GM18858 (cell line): ENCODE results near the gene KBTBD3.
A peak's percentile ranks its signal among the peaks of the same experiment; 100 is the strongest.

Experiments
- ATAC-seq: cut with Tn5 transposase; IDR thresholded peaks from one replicate; pipeline ENCODE4 v1.9.1; 2021; ENCODE audit not compliant: unreplicated experiment

KBTBD3 gene, protein sequence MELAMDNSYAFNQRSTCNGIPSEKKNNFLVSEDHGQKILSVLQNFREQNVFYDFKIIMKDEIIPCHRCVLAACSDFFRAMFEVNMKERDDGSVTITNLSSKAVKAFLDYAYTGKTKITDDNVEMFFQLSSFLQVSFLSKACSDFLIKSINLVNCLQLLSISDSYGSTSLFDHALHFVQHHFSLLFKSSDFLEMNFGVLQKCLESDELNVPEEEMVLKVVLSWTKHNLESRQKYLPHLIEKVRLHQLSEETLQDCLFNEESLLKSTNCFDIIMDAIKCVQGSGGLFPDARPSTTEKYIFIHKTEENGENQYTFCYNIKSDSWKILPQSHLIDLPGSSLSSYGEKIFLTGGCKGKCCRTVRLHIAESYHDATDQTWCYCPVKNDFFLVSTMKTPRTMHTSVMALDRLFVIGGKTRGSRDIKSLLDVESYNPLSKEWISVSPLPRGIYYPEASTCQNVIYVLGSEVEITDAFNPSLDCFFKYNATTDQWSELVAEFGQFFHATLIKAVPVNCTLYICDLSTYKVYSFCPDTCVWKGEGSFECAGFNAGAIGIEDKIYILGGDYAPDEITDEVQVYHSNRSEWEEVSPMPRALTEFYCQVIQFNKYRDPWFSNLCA

DNA sequence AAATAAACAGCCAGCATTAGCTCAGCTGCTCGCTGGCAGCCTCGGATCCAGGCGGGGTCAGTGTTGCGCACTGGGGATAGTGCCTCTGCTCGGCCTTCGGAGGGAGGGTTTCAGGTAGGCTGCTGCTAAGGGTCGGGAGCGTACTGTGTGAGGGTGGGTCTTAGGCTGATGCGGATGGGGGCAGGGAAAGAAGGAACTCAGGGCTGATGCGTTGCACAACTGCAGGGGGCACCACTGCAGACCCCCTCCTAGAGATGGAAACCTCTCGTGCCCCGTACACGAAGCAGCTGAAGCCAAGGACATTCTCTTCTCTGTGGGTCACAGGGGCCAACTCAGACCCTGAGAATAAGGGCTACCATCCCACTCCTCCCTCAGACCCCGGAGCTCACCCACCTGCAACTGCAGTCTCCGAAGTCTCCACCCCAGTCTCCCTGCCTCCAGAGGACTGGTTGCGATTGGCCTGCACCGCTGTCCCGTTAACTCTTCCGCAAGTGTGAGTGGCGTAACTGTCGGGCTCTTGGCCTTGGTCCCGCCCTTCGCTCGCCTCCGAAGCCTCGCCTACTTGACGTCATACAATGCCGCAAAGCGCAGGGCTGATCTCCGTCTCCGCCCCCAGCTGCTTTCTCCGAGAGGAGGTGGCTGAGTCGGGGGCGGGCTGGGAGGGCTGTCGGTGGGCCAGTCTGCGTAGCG, at the start of gene KBTBD3:
KBTBD3 (minus strand) TSS at position 429 of the 690 bp plus-strand sequence. CDS start 18,250 bp downstream, outside the sequence.
- ATAC-seq, result peak; percentile 95

DNA sequence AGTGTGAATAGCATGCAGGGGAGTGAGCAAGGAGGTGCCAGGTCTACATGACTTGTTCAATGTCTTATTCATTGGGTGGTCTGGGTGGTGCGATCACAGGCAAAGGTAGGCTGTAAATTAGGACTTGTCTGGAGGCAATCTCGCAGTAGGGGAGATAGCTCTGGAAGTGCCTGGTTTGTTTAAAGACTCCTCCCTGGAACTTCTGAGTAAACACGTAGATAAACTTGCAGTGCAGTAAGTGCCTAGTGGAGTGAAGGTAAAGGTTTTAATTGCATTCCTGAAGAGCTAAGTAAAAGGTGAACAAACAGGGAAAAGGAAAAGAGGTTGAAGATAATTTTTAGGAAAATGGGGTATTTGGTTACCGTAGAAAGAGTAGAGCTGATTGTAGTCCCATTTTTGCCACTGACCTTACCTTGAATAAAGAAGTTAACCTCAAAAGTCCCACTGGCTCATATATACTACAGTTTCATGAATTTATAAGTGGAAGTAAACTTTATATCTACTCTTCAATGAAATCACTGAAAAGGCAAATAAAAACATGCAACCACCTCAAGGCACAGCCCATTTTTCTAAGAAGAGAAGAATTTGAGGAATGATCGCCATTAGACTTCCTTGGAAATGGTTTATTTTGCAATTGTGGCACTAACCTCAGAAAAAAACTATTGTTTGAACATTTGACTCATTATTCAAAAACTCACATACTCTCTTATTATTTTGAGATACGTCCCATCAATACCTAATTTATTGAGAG, 44.6 kb upstream of the KBTBD3 start:
- no peak for ATAC-seq

DNA sequence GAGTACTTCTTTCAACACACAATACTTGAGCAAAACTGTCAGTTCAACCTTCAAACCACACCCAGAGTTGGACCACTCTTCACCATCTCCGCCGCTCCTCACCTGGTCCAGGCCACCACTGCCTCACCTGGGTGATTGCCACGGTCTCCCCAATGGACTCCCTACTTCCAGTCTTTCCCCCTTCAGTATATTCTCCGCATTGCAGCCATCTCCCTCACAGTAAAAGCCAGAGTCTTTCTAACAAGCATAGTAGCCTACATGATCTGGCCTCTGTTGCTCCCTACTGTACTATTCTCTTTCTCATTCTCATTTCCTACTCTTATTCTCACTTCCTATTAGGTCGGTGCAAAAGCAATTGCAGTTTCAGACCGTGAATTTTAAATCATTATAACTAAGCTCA, 28.8 kb upstream of the KBTBD3 start:
- ATAC-seq, result no peak

DNA sequence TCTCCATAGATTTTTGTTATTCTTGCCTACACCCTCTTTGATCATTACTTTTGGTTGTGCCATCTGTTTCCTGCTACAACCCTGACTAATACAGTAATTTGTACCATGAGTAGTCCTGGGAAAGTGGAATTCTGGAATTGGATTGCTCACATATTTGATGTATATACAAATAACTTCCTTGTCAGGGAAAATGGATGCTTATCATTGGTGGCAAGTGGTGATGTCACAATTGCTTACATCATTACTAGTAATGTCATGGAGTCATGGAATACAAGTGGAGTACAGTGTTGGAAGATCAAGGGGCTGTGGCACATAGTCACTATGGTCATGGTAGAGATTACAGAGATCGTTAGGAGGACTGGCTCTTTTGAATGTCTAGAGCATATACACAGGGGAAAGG, 24.7 kb upstream of the KBTBD3 start:
- ATAC-seq, result no peak

DNA sequence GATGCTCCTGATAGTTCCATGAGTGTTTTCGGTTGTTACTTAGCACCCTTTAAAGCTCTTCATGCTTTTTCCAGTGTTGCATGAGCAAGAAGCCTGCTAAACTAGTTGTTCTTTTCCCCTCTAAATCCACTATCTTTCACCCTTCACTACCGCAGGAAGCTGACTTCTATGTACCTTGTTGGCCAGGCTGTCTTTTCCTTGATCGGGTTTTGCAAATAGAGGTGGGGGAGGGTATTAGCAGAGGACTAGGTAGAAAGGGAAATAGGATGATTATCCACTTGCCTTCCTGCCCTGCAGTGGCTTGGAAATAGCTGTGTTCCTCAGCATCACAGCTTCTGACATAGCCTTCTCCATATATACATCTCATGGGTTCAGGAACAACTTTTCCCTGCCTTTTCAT, 24.2 kb upstream of the KBTBD3 start:
- ATAC-seq, result no peak

DNA sequence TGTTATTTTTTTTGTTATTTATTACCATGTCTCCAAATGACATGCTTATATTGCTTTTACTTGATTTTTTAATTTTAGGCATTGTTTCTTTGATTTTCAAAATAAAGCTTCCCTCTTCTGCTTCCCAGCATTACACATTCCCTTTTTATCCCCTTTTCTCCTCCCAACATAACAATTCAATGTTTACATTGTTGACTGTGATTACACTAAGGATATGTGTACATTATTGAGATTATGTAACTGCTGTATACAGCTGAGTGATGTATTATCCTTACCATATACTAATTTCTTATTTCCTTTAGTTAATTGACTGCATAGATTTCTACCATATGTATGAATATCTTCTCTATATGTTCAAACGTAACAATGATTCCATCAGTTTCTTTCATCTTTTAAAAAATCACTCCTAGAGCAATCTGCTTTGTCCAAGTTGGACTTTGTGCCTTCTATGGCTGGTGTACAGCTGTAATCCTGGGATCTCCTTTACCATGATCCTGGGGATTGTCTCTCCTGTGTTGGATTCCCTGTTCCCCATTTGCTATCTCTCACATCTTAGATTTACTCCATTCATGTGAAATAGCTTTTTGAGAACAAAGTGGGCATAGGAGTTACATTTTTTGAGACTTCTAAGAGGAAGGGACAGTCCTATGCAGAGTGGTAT, 21.9 kb upstream of the KBTBD3 start:
- no peak for ATAC-seq

DNA sequence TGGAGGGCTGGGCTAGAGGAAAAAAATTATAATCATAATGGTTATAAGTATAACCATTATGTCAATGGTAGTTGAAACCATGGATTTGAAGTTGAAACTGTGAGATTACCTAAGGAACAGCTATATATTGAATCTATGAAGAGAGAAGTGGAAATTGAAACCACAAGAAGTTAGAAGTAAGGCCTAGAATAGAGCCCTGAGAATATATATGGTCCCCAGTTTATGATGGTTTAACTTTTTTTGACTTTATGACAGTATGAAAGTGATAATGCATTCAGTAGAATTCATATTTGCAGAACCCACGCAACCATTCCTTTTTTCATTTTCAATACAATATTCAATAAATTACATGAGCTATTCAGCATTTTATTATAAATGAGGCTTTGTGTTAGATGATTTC, 15.3 kb upstream of the KBTBD3 start:
- peak; percentile 18 for ATAC-seq

DNA sequence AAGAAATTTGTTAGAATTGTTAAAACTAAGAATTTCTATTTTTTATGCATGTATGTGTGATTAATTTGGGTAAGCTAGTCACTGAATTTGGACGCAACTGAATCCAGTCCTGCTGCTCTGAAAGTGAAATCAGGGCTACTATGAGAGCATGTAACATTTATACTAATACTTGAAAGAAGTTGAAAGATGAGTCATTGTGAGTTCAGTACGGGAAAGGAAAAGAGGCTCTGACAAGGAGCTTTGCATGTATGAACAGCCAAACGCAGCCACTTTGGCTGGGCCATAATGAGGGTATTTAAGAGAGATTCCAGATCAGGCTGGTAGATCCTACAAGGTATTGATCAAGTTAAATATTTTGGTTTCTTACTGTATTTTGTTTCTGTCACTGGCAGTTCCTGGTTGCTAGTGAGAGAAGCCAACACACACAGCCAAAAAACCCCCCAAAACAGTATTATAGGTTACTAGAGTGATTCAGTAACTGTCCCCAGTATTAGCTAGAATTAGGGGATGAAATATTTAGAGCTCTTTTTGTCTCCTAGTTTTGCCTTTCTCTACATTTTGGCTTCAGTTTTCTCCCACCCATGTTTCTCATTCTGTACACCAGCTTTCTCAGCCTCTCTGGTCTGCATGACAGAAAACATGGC, 14.5 kb upstream of the KBTBD3 start:
- ATAC-seq, result peak; percentile 98

DNA sequence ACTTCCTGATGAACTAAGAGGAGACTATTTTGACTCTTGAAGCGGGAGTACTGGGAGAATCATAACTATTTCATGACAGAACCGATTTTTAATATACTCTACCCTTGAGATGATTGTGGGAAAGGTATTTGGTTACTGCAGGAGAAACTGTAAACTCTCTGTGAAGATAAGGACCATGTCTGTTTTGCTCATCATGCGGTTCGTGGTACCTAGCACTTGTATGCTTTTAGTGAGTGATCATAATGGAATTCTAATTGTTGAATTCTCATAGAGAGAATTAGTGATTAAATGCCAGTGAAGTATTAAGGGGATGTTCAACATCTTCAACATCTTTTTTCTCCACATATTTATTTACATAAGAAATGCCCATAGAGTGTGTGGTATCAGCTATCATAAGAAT, 11.7 kb upstream of the KBTBD3 start:
- ATAC-seq, result no peak

DNA sequence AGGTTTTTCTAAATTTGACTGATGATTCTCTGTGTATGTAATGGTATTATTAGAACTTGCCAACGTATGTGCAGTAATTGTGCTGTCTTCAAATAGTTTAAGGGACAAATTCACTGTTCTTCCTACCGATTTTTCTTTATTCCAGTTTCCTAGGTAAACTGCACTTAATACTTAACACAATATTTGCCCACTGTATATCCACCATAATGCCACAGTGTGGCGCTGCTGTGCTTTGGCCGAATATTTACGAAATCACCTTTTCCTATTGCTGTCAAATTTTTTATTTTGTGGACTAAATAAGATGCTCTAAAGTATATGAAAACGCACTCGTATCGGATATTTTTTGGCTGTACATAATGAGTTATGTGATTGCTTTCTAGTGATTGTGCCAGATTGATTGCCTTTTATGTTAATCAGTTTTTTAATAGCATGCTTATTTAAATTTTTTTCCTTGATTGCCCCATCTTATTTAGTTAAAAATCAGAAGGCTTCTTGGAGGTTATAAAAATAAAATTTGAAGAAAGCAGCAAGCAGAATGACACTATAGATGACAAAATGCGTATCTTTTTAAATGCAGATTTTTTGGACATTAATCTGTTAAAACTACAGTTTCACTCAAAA, 10.8 kb upstream of the KBTBD3 start:
- peak; percentile 22 for ATAC-seq

DNA sequence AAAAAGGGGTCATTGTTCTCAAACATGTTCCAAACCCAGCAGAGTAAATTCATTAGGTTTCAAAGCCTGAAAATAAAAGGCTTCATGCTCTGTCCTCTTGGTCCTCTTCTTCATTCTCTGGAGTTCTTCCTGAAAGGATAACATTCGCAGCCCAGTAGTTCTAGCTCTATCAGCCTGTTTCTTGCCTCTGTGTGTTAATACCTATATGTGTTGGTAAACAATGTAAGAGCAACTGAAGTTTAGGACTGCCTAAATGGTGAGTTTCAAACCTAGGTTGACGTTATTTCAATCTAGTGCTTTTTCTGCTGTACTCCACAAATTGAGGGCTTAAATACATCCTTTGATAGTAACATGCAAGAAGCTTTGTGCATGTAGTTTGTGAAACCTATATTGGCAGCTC, 9.7 kb upstream of the KBTBD3 start:
- ATAC-seq, result no peak

DNA sequence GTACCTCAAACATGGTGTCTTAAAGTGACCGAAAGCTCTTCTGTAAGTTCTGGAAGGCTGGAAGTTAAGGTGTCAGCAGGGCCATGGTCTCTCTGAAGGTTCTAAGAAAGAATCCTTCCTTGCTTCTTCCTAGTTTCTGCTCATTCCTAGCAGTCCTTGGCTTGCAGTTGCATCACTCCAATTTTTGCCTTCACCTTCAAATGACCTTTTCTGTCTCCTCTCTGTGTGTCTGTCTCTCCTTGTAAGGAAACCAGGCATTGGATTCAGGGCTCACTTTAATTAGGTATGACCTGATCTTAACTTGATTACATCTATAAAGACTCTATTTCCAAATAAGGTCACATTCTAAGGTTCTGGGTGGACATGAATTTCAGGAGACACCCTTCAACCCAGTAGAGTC, 9.0 kb upstream of the KBTBD3 start:
- ATAC-seq, result no peak

DNA sequence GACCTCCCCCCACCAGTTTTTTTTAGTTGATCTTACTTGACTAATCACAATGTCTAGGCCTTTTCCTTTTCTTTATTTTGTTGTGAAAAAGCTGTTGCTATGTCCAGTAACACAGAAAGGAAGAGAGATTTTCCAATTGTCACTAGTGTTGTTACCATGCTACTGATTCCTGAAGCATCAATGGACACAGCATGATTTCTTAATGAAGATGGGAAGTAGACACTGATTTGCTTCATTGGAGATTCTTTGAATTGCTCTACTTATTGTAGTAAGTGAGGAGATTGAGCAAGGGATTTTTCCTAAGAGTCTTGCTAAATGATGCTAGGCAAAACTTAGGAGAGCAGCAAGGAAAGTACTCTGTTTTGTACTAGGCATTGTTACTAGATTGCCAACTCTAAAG, 4.9 kb upstream of the KBTBD3 start:
- no peak for ATAC-seq

DNA sequence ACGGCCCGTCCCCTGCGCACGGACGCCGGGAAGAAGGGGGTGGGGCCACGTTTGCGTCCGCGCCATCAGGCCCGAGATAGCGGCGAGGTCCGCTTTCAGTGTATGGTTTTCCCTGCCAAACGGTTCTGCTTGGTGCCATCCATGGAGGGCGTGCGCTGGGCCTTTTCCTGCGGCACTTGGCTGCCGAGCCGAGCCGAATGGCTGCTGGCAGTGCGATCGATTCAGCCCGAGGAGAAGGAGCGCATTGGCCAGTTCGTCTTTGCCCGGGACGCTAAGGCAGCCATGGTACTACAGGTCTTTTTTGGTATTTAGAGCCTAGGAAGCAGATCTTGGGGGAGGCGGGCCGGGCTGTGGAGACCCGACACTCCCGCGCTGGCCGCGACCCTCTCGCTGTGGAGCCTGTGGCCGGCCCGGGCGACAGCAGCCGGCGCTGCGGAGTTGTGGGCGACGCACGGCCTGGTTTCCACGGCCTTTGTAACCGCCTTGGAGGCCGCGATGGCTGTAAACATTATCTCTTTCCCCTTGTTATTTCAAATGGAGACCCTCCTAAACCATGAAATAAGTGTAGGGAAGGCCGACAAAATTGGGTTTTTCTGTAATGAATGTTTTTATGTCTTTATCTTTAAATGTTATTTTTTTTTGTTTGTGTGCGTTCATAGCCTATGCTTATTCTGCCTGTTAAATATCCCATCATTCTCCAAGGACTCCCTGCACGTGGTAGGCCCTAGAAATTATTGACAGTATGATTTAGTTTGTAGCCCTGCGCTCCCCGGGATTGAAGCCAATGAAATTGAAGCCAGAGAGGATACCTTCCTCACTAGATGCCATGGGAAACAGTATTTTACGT, 685 bp upstream of the KBTBD3 start, which contains the start of gene AASDHPPT:
AASDHPPT (plus strand) TSS at position 54 of the 847 bp plus-strand sequence; CDS start at position 103, 49 bp downstream.
- ATAC-seq, result peak; percentile 5

DNA sequence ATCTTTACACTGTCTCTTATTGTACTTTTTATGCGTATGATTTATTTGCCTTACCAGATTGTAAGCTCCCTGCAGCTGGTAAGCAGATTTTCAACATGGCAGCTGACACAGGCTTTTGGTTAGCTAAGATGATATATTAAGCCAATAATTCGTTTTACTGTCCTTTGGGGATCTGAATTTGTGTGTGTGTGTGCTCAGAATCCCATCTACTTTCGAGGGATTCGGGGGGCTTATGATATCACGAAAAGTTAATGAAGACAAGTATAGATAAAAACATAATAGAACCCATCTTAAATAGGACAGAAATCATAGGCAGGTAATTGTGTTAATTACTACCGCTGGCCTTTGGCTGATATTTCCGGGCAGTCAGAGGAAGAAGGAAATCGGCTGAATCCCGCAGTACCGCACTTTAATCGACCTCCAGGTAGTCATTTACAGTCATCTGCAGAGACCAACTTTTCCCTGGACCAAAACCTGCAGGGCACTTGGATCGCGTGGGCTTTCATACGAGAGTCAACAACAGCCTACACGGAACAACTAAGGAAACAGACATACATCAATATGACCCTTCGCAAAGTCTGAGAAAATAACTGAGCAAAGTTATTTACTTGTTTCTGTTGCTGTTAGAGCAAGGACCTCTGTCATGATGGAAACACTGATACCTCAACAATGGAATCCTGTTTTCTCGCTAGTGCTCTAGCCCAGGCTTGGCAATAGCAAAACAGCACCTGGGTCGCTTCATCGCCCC, 802 bp downstream of the KBTBD3 start:
- ATAC-seq, result peak; percentile 0

DNA sequence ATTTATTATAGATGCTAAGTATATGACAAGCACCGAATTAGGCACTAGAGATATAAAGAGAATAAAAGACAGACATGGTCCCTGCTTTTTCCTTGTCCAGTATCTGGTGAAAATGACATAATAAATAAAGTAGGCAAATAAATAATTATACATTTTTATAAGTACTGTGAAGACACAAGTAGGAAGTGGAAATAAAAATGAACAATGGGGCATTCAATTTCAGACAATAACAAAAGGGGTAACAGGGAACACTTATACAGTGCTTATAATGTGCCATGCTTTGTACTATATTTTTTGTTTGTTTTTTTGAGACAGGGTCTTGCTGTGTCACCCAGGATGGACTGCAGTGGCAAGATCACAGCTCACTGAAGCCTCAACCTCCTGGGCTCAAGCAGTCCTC, 4.3 kb downstream of the KBTBD3 start:
- no peak for ATAC-seq

DNA sequence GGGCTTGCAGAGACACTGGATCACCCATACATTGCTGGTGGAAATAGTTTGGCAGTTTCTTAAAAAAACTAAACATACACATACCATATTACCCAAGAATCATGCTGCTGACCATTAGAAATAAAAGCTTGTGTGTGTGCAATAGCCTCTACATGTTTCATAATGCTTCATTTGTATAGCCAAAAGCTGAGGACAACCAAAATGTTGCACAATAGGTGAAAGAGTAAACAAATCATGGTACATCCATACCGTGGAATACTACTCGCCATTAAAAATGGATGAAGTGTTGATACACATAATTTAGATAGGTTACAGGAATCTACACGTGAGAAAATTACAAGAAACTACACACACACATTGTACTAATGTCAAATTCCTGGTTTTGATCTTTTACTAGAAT, 6.5 kb downstream of the KBTBD3 start:
- ATAC-seq, result no peak

DNA sequence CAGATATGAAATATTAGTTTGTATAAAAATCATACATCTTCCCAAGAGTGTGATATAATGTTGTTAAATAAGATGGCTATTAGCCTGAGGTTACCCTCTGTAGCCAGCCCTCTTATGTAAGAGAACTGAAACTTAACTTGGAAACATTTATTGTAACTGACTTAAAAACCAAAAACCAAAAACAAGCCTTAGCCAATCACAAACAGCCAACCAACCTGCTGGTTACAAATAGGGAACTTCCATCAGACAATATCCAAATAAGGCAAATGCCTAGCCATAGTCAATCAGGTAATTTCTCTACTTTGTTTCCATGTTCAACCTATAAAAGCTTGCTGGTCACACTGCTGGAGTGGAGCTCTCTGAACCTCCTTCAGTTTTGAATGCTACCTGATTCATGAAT, 14.1 kb downstream of the KBTBD3 start:
- ATAC-seq, result no peak
